Measurements from ENCODE around the gene ADARB2. TPM values are rescaled to one million over a fixed set of nuclear protein-coding genes. Genes with fewer than 3 reads are reported as not detected.

Gene ADARB2
- total RNA-seq, 4 donors from 2014 or later: 0.13 to 6.1 (median 0.57) TPM

- no peak for ATAC-seq (ENCODE audit: low FRiP score)
- no peak for DNase-seq (ENCODE audit: low spot score)
- TF ChIP-seq, protein P1, sequence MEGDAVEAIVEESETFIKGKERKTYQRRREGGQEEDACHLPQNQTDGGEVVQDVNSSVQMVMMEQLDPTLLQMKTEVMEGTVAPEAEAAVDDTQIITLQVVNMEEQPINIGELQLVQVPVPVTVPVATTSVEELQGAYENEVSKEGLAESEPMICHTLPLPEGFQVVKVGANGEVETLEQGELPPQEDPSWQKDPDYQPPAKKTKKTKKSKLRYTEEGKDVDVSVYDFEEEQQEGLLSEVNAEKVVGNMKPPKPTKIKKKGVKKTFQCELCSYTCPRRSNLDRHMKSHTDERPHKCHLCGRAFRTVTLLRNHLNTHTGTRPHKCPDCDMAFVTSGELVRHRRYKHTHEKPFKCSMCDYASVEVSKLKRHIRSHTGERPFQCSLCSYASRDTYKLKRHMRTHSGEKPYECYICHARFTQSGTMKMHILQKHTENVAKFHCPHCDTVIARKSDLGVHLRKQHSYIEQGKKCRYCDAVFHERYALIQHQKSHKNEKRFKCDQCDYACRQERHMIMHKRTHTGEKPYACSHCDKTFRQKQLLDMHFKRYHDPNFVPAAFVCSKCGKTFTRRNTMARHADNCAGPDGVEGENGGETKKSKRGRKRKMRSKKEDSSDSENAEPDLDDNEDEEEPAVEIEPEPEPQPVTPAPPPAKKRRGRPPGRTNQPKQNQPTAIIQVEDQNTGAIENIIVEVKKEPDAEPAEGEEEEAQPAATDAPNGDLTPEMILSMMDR (IDR thresholded peaks at IDR 0.05): no peak
Measured at GRCh38 chr10:1173091-1173490, 564.2 kb downstream of the ADARB2 start.

DNA sequence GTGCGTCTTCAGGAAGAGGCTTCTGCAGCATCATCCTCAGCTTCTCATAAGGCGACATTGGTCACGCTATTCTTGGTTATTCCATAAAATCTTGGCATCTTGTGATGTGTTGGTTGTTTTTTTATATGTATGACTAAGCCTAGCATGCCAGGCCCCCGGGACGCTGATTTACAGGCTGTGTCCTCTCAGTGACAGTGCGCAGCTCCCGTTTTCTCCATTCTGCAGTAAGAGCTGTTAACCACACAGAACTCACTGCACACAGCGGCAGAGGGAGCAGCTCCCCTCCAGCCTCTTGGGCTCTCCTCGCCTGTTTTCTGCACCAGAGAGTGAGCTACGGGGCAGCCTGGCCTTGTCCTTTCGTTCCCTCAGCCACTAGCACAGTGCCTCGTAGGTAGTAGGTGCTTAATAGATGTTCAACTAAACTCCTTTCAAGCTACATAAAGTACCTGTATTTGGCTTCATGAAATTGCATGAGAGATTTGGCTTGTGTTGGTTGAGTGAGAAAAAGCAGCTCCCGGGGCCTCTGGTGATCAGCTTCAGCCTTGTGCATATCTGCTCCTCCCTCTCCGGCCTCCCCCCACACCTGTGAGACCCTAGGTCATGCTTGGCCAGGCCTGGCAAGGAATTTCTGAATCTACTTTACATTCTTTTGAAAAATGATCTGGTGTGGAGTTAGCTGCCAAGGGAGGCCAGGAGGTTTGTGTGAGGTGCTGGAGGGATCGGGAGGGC is 564.9 kb downstream of the ADARB2 start:
- TF ChIP-seq, protein P1 (IDR thresholded peaks at IDR 0.05): no peak
- DNase-seq (ENCODE audit: low spot score) (no peak), ATAC-seq (ENCODE audit: low FRiP score) (no peak)

- no peak for DNase-seq (ENCODE audit: low spot score)
Measured at GRCh38 chr10:1171586-1171985, 565.7 kb downstream of the ADARB2 start.

DNA sequence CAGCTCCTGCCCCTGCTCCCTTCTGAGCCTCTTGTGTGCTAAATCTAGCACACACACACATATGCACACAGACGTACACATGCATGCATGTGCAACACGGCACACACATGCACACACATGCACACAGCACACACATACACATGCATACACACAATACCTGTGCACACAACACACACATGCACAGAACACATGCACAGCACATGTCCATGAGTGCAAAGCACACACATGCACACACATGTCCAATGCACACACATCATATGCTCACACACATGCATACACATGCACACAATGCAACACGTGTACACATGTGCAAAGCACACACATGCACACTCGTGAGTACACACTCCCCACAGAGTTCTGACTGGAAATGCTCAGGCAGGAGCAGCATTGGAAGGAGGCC is 566.1 kb downstream of the ADARB2 start:
- ATAC-seq (ENCODE audit: low FRiP score) (no peak), DNase-seq (ENCODE audit: low spot score) (no peak)
- TF ChIP-seq, protein P1 (IDR thresholded peaks at IDR 0.05): no peak

More at GRCh38 chr10:1171586-1171985, 565.7 kb downstream of the ADARB2 start:
- TF ChIP-seq, protein P1 (IDR thresholded peaks at IDR 0.05): no peak
- ATAC-seq (ENCODE audit: low FRiP score): no peak

GRCh38 chr10:1170867-1171180 is 566.5 kb downstream of the ADARB2 start:
- ATAC-seq (ENCODE audit: low FRiP score) (no peak), DNase-seq (ENCODE audit: low spot score) (no peak)
- TF ChIP-seq, protein P1 (IDR thresholded peaks at IDR 0.05): no peak

GRCh38 chr10:1169981-1170866 is 567.1 kb downstream of the ADARB2 start:
- DNase-seq (ENCODE audit: low spot score) (no peak), ATAC-seq (ENCODE audit: low FRiP score) (no peak)
- TF ChIP-seq, protein P1 (IDR thresholded peaks at IDR 0.05): no peak
